HG03439 (cell line): ENCODE measurements around the gene CHST9.
"Not testable (repeated sequence)": the region's sequence is repeated elsewhere in the genome, so short reads cannot be mapped to it uniquely, and the experiment has no call there.

Experiments used
- ATAC-seq: cut with Tn5 transposase; IDR thresholded peaks from one replicate; pipeline ENCODE4 v1.9.1; 2021; ENCODE audit warnings: mild to moderate bottlenecking, moderate library complexity; ENCODE audit not compliant: unreplicated experiment

The CHST9 gene

DNA sequence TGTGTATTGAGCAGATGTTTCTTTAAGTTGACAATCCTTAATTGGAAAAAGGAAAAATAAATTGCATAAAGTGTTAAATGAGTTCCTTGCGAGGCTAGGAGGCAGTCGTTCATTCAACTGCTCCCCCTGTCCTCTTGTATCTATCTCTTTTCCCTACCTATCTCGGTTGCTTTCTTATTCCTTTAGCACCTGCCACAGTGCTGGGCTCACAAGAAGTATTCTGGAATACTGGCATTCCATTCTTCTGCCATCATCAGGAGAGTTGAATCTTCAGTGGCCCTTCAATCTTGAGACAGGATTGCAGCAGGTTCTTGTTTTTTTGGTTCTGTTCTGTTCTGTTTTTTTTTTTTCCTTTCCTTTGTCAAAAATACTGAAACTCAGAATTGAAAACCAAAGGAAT, 176.5 kb downstream of the CHST9 start:
- ATAC-seq = no peak

DNA sequence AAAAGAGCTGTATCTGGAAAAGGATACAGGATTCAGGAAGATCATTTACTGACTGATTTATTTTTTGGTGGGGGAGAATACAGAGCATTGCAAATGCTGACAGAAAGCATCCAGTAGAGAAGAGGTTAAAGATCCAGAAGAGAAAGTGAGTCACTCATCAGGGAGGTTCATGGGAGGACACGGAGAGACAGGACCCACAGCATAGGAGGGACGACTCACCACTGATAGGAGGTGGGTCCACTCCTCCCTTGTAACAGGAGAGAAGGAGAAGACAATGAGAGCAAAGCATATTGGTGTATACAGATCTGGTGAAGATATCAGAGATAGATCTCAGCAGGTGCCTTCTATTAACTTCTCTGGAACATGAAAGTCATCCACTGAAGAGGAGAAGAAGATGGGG, 177.2 kb downstream of the CHST9 start:
- ATAC-seq = no peak

DNA sequence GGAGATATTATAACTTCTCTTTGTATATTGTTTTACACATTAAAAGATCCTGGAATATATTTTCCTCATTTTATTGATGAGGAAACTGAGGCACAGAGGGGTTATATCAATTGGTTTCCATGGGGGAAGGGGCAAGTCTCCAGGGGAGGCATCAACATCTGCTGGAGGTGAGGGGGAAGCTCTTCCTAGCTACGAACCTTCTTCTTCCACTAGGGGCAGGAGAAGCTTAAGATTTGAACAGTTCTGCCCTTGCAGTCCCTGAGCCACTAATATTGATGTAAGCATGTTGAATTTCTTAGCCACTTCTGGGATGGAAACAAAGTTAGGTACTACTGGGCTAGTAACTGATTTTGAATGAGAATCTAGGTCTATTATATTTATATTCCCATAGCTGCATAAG, 179.5 kb downstream of the CHST9 start:
- ATAC-seq = no peak

DNA sequence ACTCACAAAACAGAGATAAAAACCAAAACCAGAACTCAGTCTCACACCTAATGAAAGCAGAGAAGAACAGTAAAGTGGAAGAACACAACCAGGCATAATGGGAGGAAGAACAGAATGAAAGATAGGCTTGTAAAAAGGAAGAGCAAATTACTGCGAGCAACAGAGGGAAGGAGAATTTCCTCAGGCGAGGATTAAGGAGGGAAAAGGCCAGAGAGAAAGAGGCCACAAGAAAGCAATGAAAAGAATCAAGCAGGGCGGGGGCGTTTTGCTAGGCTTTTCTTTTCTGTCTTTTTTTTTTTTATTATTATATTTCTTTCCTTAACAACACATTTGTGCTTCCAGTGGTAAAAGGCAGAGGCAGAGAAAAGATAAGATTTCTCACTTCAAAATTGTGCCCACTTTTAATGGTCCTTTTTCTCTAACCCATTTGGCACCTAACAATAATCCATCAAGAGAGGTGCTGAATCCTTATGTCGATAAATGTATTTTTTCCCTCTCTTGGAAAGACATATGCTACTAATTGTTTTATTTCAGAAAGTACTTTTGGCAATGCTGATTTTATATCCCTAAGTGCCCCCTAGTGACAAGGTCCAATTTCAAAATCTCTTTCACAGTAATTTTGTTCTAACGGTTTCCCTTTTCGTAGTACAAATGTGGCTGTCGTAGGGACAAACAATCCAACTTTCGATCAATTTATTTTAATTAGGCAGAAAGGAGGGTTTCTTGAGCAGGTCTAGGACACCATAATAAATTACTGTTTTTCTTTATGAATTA, 180.9 kb downstream of the CHST9 start:
- no peak for ATAC-seq

DNA sequence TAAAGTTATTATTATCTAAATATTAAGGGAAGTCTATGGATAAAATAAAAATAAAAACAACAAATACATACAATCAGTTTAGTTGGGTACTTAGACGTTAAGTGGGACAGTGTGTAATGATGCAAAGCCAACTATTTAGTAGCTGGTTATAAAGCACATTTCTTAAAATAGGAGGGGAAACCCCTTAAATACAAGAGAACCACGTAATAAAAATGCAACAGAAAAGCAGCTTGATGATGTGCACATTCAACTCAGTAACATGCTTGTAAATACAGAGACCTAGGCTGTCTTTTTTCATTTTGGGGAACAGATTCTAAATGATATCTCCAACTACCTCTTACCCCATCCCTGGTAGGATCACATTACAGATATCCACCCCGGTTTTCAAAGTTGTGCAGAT, 185.3 kb downstream of the CHST9 start:
- ATAC-seq = no peak

DNA sequence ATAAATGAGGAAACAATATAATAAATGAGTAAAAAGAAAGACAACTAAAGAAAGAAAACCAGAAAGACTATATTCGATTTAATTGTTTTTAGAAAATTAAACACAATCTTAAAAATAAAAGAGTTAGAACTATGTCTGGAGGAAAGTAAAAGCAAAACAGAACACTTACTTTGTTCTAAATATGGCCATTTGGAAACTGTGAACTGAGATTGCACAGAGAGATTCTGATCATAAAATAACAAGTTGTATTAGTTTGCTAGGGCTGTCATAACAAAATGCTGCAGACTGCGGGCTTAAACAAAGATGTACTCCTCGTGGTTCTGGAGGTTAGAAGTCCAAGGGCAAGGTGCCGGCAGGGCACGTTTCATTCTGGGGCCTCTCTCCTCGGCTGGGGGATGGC, 191.5 kb downstream of the CHST9 start:
- no peak for ATAC-seq

DNA sequence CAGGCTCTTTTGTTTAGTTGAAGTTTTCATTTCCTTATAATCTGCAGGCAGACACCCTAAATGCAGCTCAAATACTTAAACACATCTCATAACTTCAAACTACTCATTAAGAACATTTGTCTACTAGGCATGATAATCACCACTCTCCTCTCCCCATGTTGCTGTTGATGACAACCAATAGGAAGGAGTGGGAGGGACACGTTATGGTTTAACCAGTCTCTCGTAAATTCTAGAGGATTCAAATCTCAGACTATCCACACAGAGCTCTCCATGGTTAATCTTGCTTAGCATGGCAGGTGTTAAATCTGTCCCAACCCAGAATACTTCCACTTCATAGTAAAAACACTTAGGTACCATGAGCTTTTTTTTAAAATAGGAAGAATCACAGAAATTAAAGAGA, 192.2 kb downstream of the CHST9 start:
- no peak for ATAC-seq

DNA sequence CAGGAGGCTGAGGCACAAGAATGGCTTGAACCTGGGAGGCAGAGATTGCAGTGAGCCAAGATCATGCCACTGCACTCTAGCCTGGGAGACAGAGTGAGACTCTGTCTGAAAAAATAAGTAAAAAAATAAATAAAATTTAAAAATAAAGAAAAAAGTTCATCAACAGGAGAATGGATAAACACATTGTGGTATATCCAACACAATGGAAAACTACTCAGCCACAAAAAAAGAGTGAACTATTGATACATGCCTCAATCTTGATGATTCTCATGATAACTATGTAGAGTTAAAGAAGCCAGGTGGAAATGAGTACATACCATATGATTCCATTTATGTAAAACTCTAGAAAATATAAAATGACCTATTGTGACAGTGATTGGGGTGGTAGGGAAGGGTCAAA, 195.3 kb downstream of the CHST9 start:
- ATAC-seq = no peak

DNA sequence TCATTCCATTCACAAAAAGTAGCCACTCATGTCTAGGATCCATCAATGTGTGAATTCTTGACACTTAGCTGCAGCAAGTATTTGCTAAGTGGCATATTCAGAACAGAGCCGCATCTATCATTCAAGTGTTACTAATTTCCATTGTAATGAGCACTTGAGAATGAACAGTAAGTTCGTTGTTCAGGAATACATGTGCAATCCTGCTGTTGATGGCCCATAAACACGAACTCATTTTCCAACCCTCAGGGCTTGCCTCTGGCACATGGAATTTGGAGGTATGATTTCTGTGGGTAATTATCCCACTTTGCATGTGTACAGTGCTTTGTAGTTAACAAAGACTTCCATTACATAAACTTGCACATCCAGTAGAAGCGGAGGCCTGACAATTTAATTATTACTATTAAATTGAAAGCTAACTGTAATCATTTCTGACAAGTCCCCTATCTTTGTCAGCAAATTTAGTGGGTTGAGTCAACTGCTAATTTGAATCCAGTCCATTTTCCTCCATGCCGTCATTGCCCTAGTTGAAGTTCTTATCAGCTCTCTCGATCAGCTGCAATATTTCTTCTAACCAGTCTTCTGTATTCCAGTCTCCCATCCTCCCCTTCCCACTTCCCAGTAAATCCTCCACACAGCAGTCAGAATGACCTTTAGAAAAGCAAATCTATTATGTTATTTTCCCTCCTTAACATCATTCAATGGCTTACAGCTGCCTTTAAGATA, 203.6 kb downstream of the CHST9 start:
- ATAC-seq = no peak

DNA sequence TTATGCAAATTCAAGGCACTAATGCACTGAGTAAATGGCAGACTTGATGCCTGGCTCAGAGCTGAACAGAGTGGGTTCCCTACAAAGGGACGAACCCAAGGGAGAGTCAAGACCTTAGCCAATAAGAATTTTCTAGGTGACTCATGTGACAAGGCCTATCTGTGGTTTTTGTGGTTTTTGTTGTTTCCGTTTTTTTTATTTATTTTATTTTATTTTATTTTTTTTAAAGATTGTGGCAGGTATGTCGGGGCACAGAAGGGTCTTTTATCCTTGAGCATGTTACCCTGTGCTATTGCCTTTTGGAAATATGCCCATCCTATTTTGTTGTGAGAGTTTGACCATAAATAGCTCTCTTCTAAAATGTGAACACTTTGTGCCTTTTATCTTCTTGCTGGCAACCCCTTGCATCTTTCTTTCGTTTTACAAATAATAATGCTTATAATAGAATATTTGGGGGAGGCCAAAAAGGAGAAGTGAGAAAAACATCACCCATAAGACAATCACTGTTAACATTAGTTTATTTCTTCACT, 206.2 kb downstream of the CHST9 start:
- ATAC-seq = peak; percentile 99

DNA sequence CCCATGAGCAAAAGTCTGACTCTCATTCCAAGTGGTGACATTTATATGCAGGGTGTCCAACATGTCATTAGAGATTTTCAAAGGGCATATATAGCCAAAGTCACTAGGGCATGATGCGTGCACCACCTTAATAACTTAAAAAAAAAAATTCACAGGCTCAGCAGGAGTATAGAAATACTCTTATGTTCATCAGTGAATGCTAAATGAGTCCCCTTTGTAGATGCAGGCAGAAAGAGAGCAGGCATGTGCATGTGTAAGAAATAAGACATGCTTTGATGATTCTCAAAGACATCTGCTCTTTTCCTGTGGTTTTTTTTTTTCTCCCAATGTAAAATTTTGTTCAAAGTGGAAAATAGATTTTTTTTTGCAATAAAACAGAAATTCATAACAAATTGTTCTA, 207.3 kb downstream of the CHST9 start:
- ATAC-seq = no peak

DNA sequence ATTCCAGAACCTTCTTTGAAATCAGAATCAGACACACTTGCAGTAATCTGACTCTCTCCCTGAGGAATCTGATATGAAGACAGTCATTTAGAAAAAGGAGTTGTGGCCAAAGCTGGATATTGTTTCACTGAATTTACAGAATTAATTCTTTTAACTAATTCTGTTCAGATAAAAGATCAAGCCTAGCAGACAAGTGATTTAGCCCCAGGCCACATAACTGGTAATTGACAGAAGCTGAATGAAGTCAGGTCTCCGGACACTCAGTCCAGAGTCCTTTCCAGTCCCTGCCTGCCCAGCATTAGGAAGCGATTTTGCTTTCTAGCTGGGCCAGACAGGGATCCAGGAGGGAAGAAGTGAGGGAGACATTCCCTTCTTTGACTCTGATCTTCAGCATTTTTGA, 208.9 kb downstream of the CHST9 start:
- no peak for ATAC-seq

DNA sequence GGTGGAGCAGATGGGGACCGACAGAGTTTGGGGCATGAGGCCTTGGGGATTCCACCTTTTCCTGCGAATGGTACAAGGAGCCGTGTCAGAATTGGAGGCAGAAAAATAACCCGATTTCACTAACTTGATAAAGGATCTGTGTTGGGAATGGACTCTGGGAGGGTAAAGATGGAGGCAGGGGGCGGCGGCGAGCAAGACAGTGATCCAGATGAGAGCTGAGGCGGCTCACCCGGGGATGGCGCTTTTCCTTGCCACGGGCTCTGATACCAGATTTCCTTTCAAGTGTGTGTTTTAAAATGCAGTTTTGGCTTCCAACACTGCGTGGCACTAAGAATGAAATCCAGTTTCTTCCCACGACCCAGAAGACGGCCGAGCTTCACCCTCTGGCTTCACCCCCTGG, 212.6 kb downstream of the CHST9 start:
- not testable (repeated sequence) for ATAC-seq

DNA sequence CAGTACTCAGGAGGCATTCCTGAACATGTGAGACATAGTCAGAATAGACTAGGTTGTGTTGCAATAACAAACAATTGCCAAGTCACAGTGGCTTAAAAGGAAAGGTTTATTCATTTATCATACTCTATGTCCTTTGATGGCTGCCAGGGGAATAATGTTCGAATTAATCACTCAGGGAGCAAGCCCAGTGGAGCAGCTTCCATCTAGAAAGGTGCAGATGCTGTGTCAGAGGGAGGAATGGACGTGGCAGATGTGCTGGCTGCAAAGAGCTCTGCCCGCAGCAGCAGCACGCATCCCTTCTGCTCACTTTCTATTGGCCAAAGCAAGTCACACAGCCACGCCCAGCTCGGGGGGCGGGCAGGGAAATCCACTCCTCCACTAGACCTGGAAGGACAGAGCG, 213.7 kb downstream of the CHST9 start:
- ATAC-seq = no peak

DNA sequence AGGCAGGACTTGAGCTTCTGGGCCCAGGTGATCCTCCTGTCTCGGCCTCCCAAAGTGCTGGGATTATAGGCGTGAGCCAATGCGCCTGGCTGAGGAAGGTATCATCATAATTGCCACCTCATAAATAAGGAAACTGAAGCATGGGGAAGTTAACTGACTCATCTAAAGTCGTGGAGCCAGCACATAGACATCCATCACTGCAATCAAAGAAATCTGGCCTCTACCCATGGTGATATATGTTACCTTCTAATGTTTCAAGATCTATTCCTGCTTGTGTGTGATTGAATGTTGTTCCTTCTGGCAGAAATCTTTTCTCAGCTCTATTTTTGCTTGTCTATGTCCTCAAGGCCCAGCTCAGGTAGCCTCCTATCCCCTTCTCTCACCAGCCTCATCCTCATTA, 214.5 kb downstream of the CHST9 start:
- no peak for ATAC-seq

DNA sequence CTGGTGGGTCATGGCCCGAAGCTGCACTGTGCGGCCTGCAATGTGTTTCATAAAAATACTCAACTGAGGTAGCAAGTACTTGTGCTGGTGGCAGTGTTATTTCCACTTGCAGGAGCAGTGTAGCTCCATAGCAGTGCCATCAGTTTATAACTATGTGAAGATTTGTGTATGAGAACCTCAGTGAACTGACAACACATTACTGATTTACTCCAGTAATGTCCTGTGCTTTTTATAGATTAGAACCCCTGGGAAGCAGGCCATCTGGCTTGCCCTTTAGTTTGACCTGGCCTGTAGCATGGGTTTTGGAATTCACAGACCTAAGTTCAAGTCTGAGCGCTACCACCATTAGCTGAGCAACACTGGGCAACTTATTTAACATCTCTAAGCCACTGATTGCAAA, 219.9 kb downstream of the CHST9 start:
- ATAC-seq = no peak

DNA sequence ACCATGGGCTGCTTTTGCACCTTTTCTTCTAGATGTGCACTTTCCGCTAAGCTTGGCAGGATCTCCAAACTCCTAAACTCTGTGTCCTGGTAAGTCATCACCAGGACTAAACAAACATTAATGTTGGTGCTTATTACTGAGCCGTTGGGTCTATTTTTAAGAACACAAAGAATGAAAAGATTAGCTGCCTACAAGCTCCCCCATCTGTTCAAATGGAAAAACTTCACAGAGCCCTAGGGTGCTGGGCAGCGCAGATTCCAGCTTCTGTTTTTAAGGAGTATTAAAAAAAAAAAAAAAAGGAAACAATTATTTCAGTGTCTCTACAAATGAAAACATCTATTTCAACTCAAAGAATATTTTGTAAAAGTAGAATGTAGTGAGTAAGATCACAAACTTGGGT, 221.8 kb downstream of the CHST9 start:
- ATAC-seq = no peak

DNA sequence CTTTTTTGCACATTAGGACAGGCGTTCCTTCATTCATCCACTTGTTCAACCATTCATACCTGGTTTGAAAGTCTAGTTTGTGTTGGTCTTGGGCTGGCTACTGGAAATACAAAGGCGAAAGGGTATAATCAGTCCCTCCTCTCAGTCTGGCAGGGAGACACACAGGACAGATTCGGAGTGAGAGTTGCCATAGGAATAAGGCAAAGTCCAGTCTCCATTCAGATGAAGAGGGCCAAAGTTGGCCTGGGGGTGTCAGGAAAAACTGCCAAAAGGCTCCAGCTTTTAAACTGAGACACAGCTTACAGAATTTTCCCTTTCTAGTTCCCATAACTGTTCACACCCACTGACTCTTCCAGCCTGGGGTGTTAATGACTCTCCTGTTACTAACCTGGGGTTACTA, 223.3 kb downstream of the CHST9 start:
- ATAC-seq = no peak

DNA sequence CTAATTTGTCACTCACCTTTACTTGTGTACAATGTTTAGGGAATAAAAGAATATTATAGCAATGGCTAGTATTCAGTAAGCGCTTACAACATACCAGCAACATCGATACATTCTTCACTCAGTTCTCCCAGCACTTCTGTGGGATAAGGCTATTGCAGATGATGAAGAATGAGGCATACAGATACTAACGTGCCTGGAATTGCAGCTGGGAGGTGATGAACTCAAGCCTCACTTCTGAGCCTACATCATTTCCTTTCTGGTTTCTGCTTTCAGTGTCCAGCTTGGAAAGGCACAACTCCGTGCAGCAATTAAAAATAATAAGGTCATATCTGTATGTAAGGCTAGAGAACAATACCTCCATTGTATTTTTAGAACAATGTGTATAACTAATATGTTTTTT, 224.2 kb downstream of the CHST9 start:
- ATAC-seq = no peak

DNA sequence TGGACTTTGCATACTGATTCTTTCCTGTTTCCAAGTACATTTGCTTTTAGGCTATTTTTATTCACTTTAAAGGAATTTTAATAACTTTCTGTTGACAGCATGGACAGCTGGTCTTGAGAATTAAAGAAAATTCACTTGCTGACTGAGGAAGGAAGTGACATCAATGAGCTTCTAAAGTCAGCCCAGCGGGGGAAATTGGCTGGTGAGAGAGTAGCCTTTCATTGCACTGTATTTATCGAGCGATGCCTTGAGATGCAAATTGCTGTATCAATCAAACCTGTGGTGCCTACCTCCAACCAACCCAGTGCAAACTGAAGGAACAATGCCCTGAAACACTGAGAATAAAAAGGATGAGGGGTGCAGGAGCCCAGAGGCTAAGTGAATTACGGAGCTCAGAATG, 228.2 kb downstream of the CHST9 start:
- no peak for ATAC-seq

DNA sequence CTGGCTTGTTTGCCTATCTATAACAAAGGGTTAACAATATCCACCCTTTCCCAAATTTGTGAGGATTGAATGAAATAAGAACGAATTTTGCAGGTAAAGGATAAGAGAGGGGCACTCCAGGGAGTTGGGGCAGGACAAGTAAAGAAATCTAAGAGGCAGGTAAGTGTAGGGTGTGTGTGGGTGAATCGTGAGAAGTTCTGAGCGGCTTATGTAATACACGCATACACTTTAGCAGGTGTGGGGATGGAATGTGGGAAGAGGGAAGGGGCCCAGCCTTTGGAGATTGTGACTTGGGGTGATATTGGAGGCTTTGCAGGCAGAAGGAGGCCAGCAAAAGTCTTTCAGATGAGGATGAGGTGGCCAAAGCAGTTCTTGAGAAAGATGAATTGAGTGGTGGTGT, 236.4 kb downstream of the CHST9 start:
- no peak for ATAC-seq

DNA sequence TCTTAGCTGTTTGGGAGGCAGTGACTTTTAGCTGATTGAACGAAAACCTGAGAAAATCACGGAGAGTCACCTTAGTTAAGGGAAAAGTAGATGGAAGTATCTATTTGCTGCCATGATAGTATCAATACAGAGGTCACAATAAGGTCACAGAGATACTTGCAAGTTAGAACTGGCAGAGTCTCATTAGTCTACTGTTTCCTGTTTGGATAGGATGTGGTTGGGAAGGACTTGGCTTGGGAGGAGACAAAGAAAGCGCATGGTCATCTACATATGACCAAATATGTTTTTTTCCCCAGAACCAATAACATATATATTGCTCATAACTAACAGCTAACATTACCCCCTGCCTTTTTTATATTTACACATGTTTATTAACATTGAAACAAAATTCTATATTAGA, 241.2 kb downstream of the CHST9 start:
- ATAC-seq = no peak
